GM12878 (cell line): ENCODE measurements around the gene TBC1D10B. TPM values are rescaled to one million over a fixed set of nuclear protein-coding genes. Genes with fewer than 3 reads are reported as not detected.
"Not testable (repeated sequence)": the region's sequence is repeated elsewhere in the genome, so short reads cannot be mapped to it uniquely, and the experiment has no call there.

ENCODE experiments used
- ATAC-seq: fragments of 200-7000 bp; cut with Tn5 transposase; 3 replicates; pipeline ENCODE4 v1.9.1; 2020; ENCODE audit warnings: mild to moderate bottlenecking, moderate library complexity
- BruUV-seq: library from RNA; stranded (reverse); fragments of 400-500 nt; replicated peaks from 2 replicates; lab custom pipeline; 2021; lab: Mats Ljungman, UMichigan
- CTCF ChIA-PET: fragments of 300-600 bp; sonication (Branson Sonifier 250); formaldehyde crosslinking; extraction: SDS; loops from one replicate; lab custom pipeline; 2021; ENCODE audit warnings: inconsistent platforms; lab: Yijun Ruan, JAX
- POLR2A ChIA-PET: fragments of 350-600 bp; formaldehyde crosslinking; extraction: SDS; loops from one replicate; lab custom pipeline; 2021; ENCODE audit warnings: inconsistent platforms; lab: Charles Lee
- RAD21 ChIA-PET: fragments of 300-600 bp; sonication (Branson Sonifier 250); formaldehyde crosslinking; loops from one replicate; lab custom pipeline; 2023; ENCODE audit warnings: antibody characterized with exemption; ENCODE audit not compliant: unreplicated experiment; lab: Charles Lee
- SMC1A ChIA-PET: fragments of 300-600 bp; sonication (Branson Sonifier 250); formaldehyde crosslinking; loops from one replicate; lab custom pipeline; 2023; ENCODE audit not compliant: unreplicated experiment, uncharacterized antibody; lab: Charles Lee
- DNase-seq: peaks from one replicate; pipeline ENCODE4 v3.0.0-alpha.2; 2011; ENCODE audit warnings: low read depth, low spot score
- FAIRE-seq: peaks from 3 replicates; lab custom pipeline; 2011; peaks lifted over from hg19 to GRCh38; lab: Jason Lieb, UNC
- H2AFZ ChIP-seq: 2 replicates; pipeline ENCODE4 v1.6.0; 2011; ENCODE audit warnings: low read depth, low read length, control low read depth; ENCODE audit not compliant: control insufficient read depth
- H3K27ac ChIP-seq: 2 replicates; pipeline ENCODE4 v1.5.1; 2011; ENCODE audit warnings: control low read depth; ENCODE audit not compliant: control insufficient read depth, insufficient read depth
- H3K27me3 ChIP-seq, 2 experiments: replicated peaks in 1 of 2; 2 replicates each; pipeline versions ENCODE4 v1.6.0 to v1.6.1; 2011; ENCODE audit warnings: low read length in 1 of 2; ENCODE audit not compliant: control insufficient read depth in 2 of 2, insufficient read depth in 2 of 2
- H3K36me3 ChIP-seq, 2 experiments: 2 replicates each; pipeline ENCODE4 v1.5.1; 2011; ENCODE audit warnings: low read length in 1 of 2; ENCODE audit not compliant: control insufficient read depth in 2 of 2, insufficient read depth in 2 of 2
- H3K4me1 ChIP-seq: 2 replicates; pipeline ENCODE4 v1.6.1; 2011; ENCODE audit warnings: mild to moderate bottlenecking, low read length, moderate library complexity, mixed read lengths; ENCODE audit not compliant: control insufficient read depth, insufficient read depth
- H3K4me2 ChIP-seq: 2 replicates; pipeline ENCODE4 v1.6.0; 2011; ENCODE audit warnings: control low read depth; ENCODE audit not compliant: control insufficient read depth, insufficient read depth
- H3K4me3 ChIP-seq: fragments of 200-600 bp; sonication (generic); 2 replicates; pipeline ENCODE4 v1.5.1; 2016
- H3K79me2 ChIP-seq: 2 replicates; pipeline ENCODE4 v1.6.0; 2011; ENCODE audit warnings: low read length; ENCODE audit not compliant: control insufficient read depth, insufficient read depth
- H3K9ac ChIP-seq: 2 replicates; pipeline ENCODE4 v1.8.0; 2011; ENCODE audit warnings: low read length, control low read depth, mixed read lengths; ENCODE audit not compliant: control insufficient read depth, insufficient read depth
- H3K9me3 ChIP-seq: replicated peaks from 3 replicates; pipeline ENCODE4 v1.5.1; 2011; ENCODE audit warnings: mild to moderate bottlenecking, low read length; ENCODE audit not compliant: control insufficient read depth, insufficient read depth
- H4K20me1 ChIP-seq: 2 replicates; pipeline ENCODE4 v1.6.0; 2011; ENCODE audit not compliant: control insufficient read depth, insufficient read depth
- BACH1 ChIP-seq: fragments of 450-650 bp; IDR thresholded peaks from 2 replicates; pipeline ENCODE4 v1.6.1; 2017; ENCODE audit warnings: mild to moderate bottlenecking, borderline replicate concordance
- BHLHE40 ChIP-seq, 2 experiments: fragments of 450-650 bp in 1 of 2; IDR thresholded peaks; 2 replicates each; pipeline ENCODE4 v1.6.1; 2011 to 2017; ENCODE audit warnings: low read depth in 2 of 2, borderline replicate concordance in 1 of 2, improper control_type of control experiment in 1 of 2, low read length in 1 of 2, mild to moderate bottlenecking in 1 of 2
- DPF2 ChIP-seq: fragments of 450-650 bp; IDR thresholded peaks from 2 replicates; pipeline ENCODE4 v1.6.1; 2017; ENCODE audit warnings: mild to moderate bottlenecking
- EGR1 ChIP-seq, 2 experiments: IDR thresholded peaks; 1 replicate in 1 of 2; 2 replicates in 1 of 2; pipeline ENCODE4 v1.6.1; 2011 to 2012; ENCODE audit warnings: low read depth in 2 of 2, low read length in 2 of 2, borderline replicate concordance in 1 of 2, mild to moderate bottlenecking in 1 of 2, moderate library complexity in 1 of 2
- GATAD2B ChIP-seq: fragments of 450-650 bp; conservative IDR thresholded peaks from 2 replicates; pipeline ENCODE4 v1.6.1; 2017; ENCODE audit warnings: low read depth, mild to moderate bottlenecking, moderate library complexity
- LARP7 ChIP-seq: fragments of 450-650 bp; IDR thresholded peaks from 2 replicates; pipeline ENCODE4 v1.6.1; 2017; ENCODE audit warnings: mild to moderate bottlenecking
- MXI1 ChIP-seq: fragments of 150-350 bp; IDR thresholded peaks from 2 replicates; pipeline ENCODE4 v1.6.1; 2011; ENCODE audit warnings: low read depth, mild to moderate bottlenecking, inconsistent platforms, low read length, improper control_type of control experiment
- NKRF ChIP-seq: fragments of 450-650 bp; conservative IDR thresholded peaks from 2 replicates; pipeline ENCODE4 v1.6.1; 2017; ENCODE audit warnings: mild to moderate bottlenecking, moderate library complexity
- PKNOX1 ChIP-seq: fragments of 450-650 bp; IDR thresholded peaks from 2 replicates; pipeline ENCODE4 v1.6.1; 2016; ENCODE audit warnings: mild to moderate bottlenecking
- PML ChIP-seq: IDR thresholded peaks from 2 replicates; pipeline ENCODE4 v1.6.1; 2012; ENCODE audit warnings: low read length, inconsistent platforms
- POLR2A ChIP-seq: IDR thresholded peaks from 2 replicates; pipeline ENCODE4 v1.6.1; 2011; ENCODE audit warnings: low read depth, mild to moderate bottlenecking, low read length
- POLR2AphosphoS5 ChIP-seq: IDR thresholded peaks from 2 replicates; pipeline ENCODE4 v1.6.1; 2011; ENCODE audit warnings: mild to moderate bottlenecking, low read length, inconsistent platforms
- RB1 ChIP-seq: fragments of 450-650 bp; formaldehyde crosslinking; IDR thresholded peaks from 2 replicates; pipeline ENCODE4 v1.6.1; 2017; ENCODE audit warnings: mild to moderate bottlenecking, borderline replicate concordance
- SIN3A ChIP-seq: IDR thresholded peaks from 2 replicates; pipeline ENCODE4 v1.6.1; 2012; ENCODE audit warnings: low read depth, low read length, improper control_type of control experiment
- YY1 ChIP-seq: IDR thresholded peaks from 2 replicates; pipeline ENCODE4 v1.6.1; 2011; ENCODE audit warnings: low read depth, mild to moderate bottlenecking, low read length
- ZNF687 ChIP-seq: fragments of 450-650 bp; IDR thresholded peaks from 2 replicates; pipeline ENCODE4 v1.6.1; 2017; ENCODE audit warnings: mild to moderate bottlenecking, moderate library complexity
- WGBS: methylation state at CpG from one replicate; pipeline ENCODE4 v1.1.6; 2016; ENCODE audit warnings: low lambda C conversion rate; ENCODE audit not compliant: insufficient replicate concordance, insufficient coverage; ENCODE audit errors: missing lambda C conversion rate; 5-methylcytosine and 5-hydroxymethylcytosine counted together
- in situ Hi-C: fragments of 300-500 bp; cut with MboI; formaldehyde crosslinking; loops from 9 replicates; pipeline ENCODE4 v1.14.3; 2018; ENCODE audit warnings: mixed read lengths
- intact Hi-C: fragments of 100-400 bp; cut with micrococcal nuclease; formaldehyde crosslinking; loops from one replicate; pipeline ENCODE4 v1.14.2; 2022; ENCODE audit not compliant: unreplicated experiment
- polyA plus RNA-seq, 11 experiments: library from polyadenylated mRNA; depleted of rRNA in 4 of 11; unstranded in 6 of 11; stranded (reverse) in 5 of 11; fragments of >200 nt; fragmentation: Nextera tagmentation in 4 of 11; fragmentation: Illumina TruSeq in 1 of 11; extraction: Ambion mirVana in 4 of 11; extraction: Trizol in 1 of 11; gene quantifications; 1 replicate in 1 of 11; 2 replicates in 10 of 11; pipeline versions ENCODE4 v1.2.1 to v1.2.3, GENCODE V29; 2011 to 2016; ENCODE audit warnings: inconsistent platforms in 2 of 11, missing spikeins in 2 of 11, low read depth in 1 of 11
- total RNA-seq, 4 experiments: library from RNA; depleted of rRNA in 3 of 4; stranded (reverse); fragments of >200 nt in 3 of 4; fragmentation: Illumina TruSeq in 1 of 4; extraction: Trizol in 1 of 4; gene quantifications; 2 replicates each; pipeline versions ENCODE4 v1.2.1 to v1.2.3, GENCODE V29; 2013 to 2021

The TBC1D10B gene
- total and polyA plus RNA-seq, 10 of the 15 experiments (the other 5 are each of a cell fraction or from before 2014, with no cell fraction given), result 2.2 to 51.2 (median 11.6) TPM

- H3K4me3 ChIP-seq, result peak overlapping the region; percentile 59
- in situ Hi-C loops, result not testable (repeated sequence)
- SMC1A ChIA-PET, result interaction anchor here (0.9 to 1.8 kb wide), 4 partner anchors 14 to 36 kb away, joined by 3 to 6 read pairs (median 5); partner anchors contain the start of gene CD2BP2
- TF ChIP-seq BACH1 (peak; percentile 83), POLR2AphosphoS5 (peak; percentile 48; the same call in 1 of the 2 replicates), POLR2A (peak; percentile 79), YY1 (peak; percentile 12; the same call in 1 of the 2 replicates), DPF2 (peak; percentile 53; the same call in 1 of the 2 replicates), PML (0 out of 2 replicates have a peak, but pooled peaks have one; percentile 17), BHLHE40 (IDR thresholded peaks at IDR 0.05; ENCODE audit: borderline replicate concordance in 1 of 2, low read depth in 2 of 2, low read length in 1 of 2) (peak in 1 of 2 experiments; percentile 43; a peak in 1 of 4 replicates), GATAD2B (peak; percentile 54; the same call in 1 of the 2 replicates), ZNF687 (peak; percentile 39; the same call in 1 of the 2 replicates), RB1 (peak; percentile 84; the same call in 1 of the 2 replicates), MXI1 (0 out of 2 replicates have a peak, but pooled peaks have one; percentile 54), EGR1 (IDR thresholded peaks at IDR 0.05; ENCODE audit: borderline replicate concordance in 1 of 2, low read depth in 2 of 2, low read length in 2 of 2) (0 out of 3 replicates have a peak, but pooled peaks of 1 of the 2 experiments have one; percentile 19), NKRF (peak; percentile 74), SIN3A (0 out of 2 replicates have a peak, but pooled peaks have one; percentile 23), LARP7 (peak; percentile 65; the same call in 1 of the 2 replicates), PKNOX1 (peak; percentile 47; the same call in 1 of the 2 replicates)
Measured at GRCh38 chr16:30335028-30335597, 35.2 kb downstream of the TBC1D10B start.

More at GRCh38 chr16:30335028-30335597, 35.2 kb downstream of the TBC1D10B start:
- POLR2A ChIA-PET, result interaction anchor here (0.8 to 2.4 kb wide), 7 partner anchors 14 to 299 kb away, joined by 3 to 9 read pairs (median 3); partner anchors contain the start of genes CORO1A and SEPTIN1
- Histone ChIP-seq H3K4me2 (peak overlapping the region; percentile 86), H3K9ac (peak overlapping the region; percentile 54; the same call in 1 of the 2 replicates), H3K27ac (peak overlapping the region; percentile 77), H2AFZ (peak overlapping the region; percentile 89)
- H4K20me1 ChIP-seq, H3K9me3 ChIP-seq, H3K36me3 ChIP-seq, FAIRE-seq, H3K79me2 ChIP-seq, H3K4me1 ChIP-seq, H3K27me3 ChIP-seq, intact Hi-C loops: not testable (repeated sequence)
- RAD21 ChIA-PET, result interaction anchor here (0.6 to 2.1 kb wide), 7 partner anchors 16 to 242 kb away, joined by 3 to 8 read pairs (median 4); partner anchors contain the start of gene SEPTIN1
- ATAC-seq, result peak; percentile 87
- CTCF ChIA-PET, result interaction anchor here (0.8 to 1.5 kb wide), 4 partner anchors 20 to 263 kb away, joined by 3 to 5 read pairs (median 4); partner anchors contain the start of genes CD2BP2 and TBC1D10B
- TSS peak; percentile 84 for BruUV-seq
- DNase-seq, result peak; percentile 20
- WGBS, result under 1% methylated on average over 44 of the region's 70 CpGs
